Hepatocyte (in vitro differentiated cells): Measurements from ENCODE around the gene KIAA0753. TPM values are rescaled to one million over a fixed set of nuclear protein-coding genes. Genes with fewer than 3 reads are reported as not detected.
A peak's percentile ranks its signal among the peaks of the same experiment; 100 is the strongest.

Source experiments
- DNase-seq: peaks from one replicate; pipeline ENCODE4 v3.0.0-alpha.2; 2016; ENCODE audit warnings: low spot score
- H2AFZ ChIP-seq: fragments of 200-600 bp; sonication (generic); 2 replicates; pipeline ENCODE4 v1.6.0; 2016; ENCODE audit warnings: antibody characterized with exemption, mild to moderate bottlenecking
- H3K27ac ChIP-seq: fragments of 200-600 bp; sonication (generic); 2 replicates; pipeline ENCODE4 v1.5.1; 2016; ENCODE audit warnings: mild to moderate bottlenecking
- H3K27me3 ChIP-seq: fragments of 200-600 bp; sonication (generic); 2 replicates; pipeline ENCODE4 v1.6.1; 2016
- H3K36me3 ChIP-seq: fragments of 200-600 bp; sonication (generic); replicated peaks from 2 replicates; pipeline ENCODE4 v1.5.1; 2016; ENCODE audit warnings: low read depth; ENCODE audit not compliant: insufficient read depth
- H3K4me1 ChIP-seq: fragments of 200-600 bp; sonication (generic); 2 replicates; pipeline ENCODE4 v1.5.1; 2016; ENCODE audit warnings: mild to moderate bottlenecking, moderate library complexity; ENCODE audit not compliant: insufficient read depth
- H3K4me2 ChIP-seq: fragments of 200-600 bp; sonication (generic); 2 replicates; pipeline ENCODE4 v1.6.0; 2016
- H3K4me3 ChIP-seq: fragments of 200-600 bp; sonication (generic); 2 replicates; pipeline ENCODE4 v1.5.1; 2016; ENCODE audit warnings: mild to moderate bottlenecking
- H3K79me2 ChIP-seq: fragments of 200-600 bp; sonication (generic); 2 replicates; pipeline ENCODE4 v1.6.0; 2017; ENCODE audit warnings: mild to moderate bottlenecking
- H3K9me2 ChIP-seq: fragments of 200-600 bp; sonication (generic); replicated peaks from 2 replicates; pipeline ENCODE4 v1.6.0; 2017; ENCODE audit warnings: mild to moderate bottlenecking; ENCODE audit not compliant: insufficient read depth
- H3K9me3 ChIP-seq: fragments of 200-600 bp; sonication (generic); 2 replicates; pipeline ENCODE4 v1.5.1; 2016; ENCODE audit warnings: low read depth, mild to moderate bottlenecking
- H4K20me1 ChIP-seq: fragments of 200-600 bp; sonication (generic); 2 replicates; pipeline ENCODE4 v1.6.0; 2016; ENCODE audit warnings: mild to moderate bottlenecking; ENCODE audit not compliant: insufficient read depth, poor library complexity, severe bottlenecking
- EZH2 ChIP-seq: fragments of 200-600 bp; sonication (generic); IDR thresholded peaks from 2 replicates; pipeline ENCODE4 v1.6.1; 2016; ENCODE audit warnings: antibody characterized with exemption, mild to moderate bottlenecking, borderline replicate concordance
- EZH2phosphoT487 ChIP-seq: fragments of 200-600 bp; sonication (generic); IDR thresholded peaks from one replicate; pipeline ENCODE4 v1.6.1; 2018; ENCODE audit warnings: antibody characterized with exemption, mild to moderate bottlenecking, low read depth, moderate library complexity; ENCODE audit not compliant: unreplicated experiment, severe bottlenecking
- WGBS: methylation state at CpG from one replicate; pipeline ENCODE4 v1.1.6; 2016; ENCODE audit warnings: low lambda C conversion rate; ENCODE audit errors: missing lambda C conversion rate; 5-methylcytosine and 5-hydroxymethylcytosine counted together
- polyA plus RNA-seq: library from polyadenylated mRNA; unstranded; fragments of >200 nt; fragmentation: Nextera tagmentation; extraction: Ambion mirVana; gene quantifications from 2 replicates; pipeline ENCODE4 v1.2.1, GENCODE V29; 2016
- total RNA-seq: library from RNA; depleted of rRNA; stranded (reverse); fragments of >200 nt; gene quantifications from 2 replicates; pipeline ENCODE4 v1.2.3, GENCODE V29; 2014
- TF ChIP-seq, protein P1 (sequence below): fragments of 200-600 bp; sonication (generic); IDR thresholded peaks from 2 replicates; pipeline ENCODE4 v1.5.1; 2016; ENCODE audit warnings: antibody characterized with exemption, mild to moderate bottlenecking; ENCODE audit not compliant: poor library complexity

KIAA0753 gene
- total and polyA plus RNA-seq, 2 experiments from 2014 or later, result 6.0 to 12.0 TPM

DNA sequence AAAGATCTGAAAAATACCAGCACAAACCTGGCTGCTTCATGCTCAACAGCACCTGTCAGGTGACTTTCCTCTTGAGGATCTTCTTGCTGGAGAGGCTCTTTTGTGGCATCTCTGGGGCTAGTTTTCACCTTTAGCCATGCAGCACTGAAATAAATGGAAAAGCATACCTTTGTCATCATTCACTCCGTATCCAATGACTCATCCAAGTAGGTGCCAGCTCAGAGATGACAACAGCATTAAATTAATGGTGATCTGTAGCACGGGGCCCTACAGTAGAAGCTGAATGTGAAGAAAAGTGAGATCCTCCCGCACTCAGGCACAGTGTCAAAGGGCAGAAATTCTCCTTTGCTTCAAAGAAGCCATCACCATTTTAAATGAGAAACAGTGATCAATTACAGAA, 32.2 kb downstream of the KIAA0753 start:
- WGBS, result 91% methylated on average over 3 of the region's 3 CpGs
- Histone ChIP-seq H3K4me1 (no peaks in the 10 kb centered on the region), H3K9me2 (no peaks in the 10 kb centered on the region), H3K4me2 (no peak overlapping the region), H3K9me3 (no peaks in the 10 kb centered on the region), H3K27ac (no peak overlapping the region), H2AFZ (no peak overlapping the region), H3K36me3 (peaks cover 4% of the 10 kb centered on the region), H4K20me1 (no peaks in the 10 kb centered on the region), H3K27me3 (no peaks in the 10 kb centered on the region), H3K79me2 (peaks cover 2% of the 10 kb centered on the region), H3K4me3 (no peak overlapping the region)
- DNase-seq, result no peak
- TF ChIP-seq EZH2, result no peak
- TF ChIP-seq, protein P1, sequence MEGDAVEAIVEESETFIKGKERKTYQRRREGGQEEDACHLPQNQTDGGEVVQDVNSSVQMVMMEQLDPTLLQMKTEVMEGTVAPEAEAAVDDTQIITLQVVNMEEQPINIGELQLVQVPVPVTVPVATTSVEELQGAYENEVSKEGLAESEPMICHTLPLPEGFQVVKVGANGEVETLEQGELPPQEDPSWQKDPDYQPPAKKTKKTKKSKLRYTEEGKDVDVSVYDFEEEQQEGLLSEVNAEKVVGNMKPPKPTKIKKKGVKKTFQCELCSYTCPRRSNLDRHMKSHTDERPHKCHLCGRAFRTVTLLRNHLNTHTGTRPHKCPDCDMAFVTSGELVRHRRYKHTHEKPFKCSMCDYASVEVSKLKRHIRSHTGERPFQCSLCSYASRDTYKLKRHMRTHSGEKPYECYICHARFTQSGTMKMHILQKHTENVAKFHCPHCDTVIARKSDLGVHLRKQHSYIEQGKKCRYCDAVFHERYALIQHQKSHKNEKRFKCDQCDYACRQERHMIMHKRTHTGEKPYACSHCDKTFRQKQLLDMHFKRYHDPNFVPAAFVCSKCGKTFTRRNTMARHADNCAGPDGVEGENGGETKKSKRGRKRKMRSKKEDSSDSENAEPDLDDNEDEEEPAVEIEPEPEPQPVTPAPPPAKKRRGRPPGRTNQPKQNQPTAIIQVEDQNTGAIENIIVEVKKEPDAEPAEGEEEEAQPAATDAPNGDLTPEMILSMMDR, result no peak
- no peak for TF ChIP-seq EZH2phosphoT487

DNA sequence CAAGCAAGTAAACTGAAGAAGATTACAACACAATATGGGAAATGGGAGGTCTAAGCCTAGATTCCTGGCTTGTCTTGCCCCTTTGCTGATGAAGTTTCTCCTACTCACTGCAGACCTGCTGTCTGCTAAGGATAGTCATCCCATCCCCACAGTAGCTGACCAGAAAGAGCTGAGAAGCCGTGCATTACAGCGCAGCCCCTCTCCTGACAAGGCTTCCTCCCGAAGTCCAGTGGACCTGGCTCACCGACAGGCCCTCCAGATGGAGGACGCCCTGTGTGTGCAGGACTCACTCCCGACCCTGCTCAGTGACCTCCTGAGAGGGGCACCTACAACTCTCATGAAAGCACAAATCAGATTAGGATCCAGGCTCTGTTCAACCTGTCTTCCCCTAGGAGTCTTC, 35.4 kb downstream of the KIAA0753 start:
- no peaks in the 10 kb centered on the region for H4K20me1 ChIP-seq
- H3K36me3 ChIP-seq, result peaks cover 4% of the 10 kb centered on the region
- TF ChIP-seq, protein P1, result no peak
- no peak for TF ChIP-seq EZH2phosphoT487
- TF ChIP-seq EZH2, result no peak
- WGBS, result 97% methylated on average over 6 of the region's 6 CpGs
- H3K4me2 ChIP-seq, result no peak overlapping the region
- no peak overlapping the region for H3K4me3 ChIP-seq
- H3K4me1 ChIP-seq, result no peaks in the 10 kb centered on the region
- no peaks in the 10 kb centered on the region for H3K79me2 ChIP-seq
- H3K9me2 ChIP-seq, result no peaks in the 10 kb centered on the region
- H3K9me3 ChIP-seq, result no peaks in the 10 kb centered on the region
- H2AFZ ChIP-seq, result no peak overlapping the region
- H3K27ac ChIP-seq, result no peak overlapping the region
- H3K27me3 ChIP-seq, result no peaks in the 10 kb centered on the region
- no peak for DNase-seq

DNA sequence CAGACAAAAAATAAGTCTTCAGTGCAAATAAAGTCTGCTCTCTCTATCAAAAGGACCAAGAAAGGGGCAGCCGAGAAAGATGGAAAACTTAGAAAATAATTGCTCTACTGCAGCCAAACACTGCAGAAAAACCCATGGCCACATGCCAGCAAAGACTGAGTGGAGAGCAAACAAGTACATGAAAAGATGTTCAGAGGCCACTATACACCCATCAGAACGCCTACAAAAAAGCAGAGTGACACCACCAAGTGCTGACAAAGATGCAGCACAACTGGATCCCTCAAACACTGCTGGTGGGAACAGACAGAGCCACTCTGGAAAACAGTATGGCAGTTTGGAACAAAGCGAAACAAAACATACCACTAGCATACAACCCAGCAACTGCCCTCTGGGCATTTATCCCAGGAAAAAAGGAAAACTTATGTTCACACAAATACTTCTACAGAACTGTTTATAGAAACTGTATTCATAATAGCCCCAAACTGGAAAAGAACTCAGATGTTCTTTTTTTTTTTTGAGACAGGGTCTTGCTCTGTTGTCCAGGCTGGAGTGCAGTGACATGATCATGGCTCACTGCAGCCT, 36.7 kb downstream of the KIAA0753 start:
- H4K20me1 ChIP-seq, result no peaks in the 10 kb centered on the region
- no peaks in the 10 kb centered on the region for H3K27me3 ChIP-seq
- WGBS, result 92% methylated on average over 3 of the region's 3 CpGs
- peaks cover 4% of the 10 kb centered on the region for H3K36me3 ChIP-seq
- no peak overlapping the region for H2AFZ ChIP-seq
- no peak overlapping the region for H3K4me2 ChIP-seq
- no peaks in the 10 kb centered on the region for H3K9me2 ChIP-seq
- H3K4me1 ChIP-seq, result no peaks in the 10 kb centered on the region
- no peak overlapping the region for H3K4me3 ChIP-seq
- peak; percentile 8 for DNase-seq
- TF ChIP-seq EZH2 (no peak), EZH2phosphoT487 (no peak)
- TF ChIP-seq, protein P1, result no peak
- H3K27ac ChIP-seq, result no peak overlapping the region
- no peaks in the 10 kb centered on the region for H3K79me2 ChIP-seq
- no peaks in the 10 kb centered on the region for H3K9me3 ChIP-seq
